Osteoblast (primary cell): ENCODE results near the gene RPL11. TPM values are rescaled to one million over a fixed set of nuclear protein-coding genes. Genes with fewer than 3 reads are reported as not detected.
A peak's percentile ranks its signal among the peaks of the same experiment; 100 is the strongest.

ENCODE experiments used
- DNase-seq: peaks from one replicate; pipeline ENCODE4 v3.0.0; 2011; ENCODE audit warnings: low spot score, mixed read lengths; ENCODE audit not compliant: insufficient read length; ENCODE audit errors: missing footprints
- H2AFZ ChIP-seq: 2 replicates; pipeline ENCODE4 v1.6.0; 2011; ENCODE audit warnings: mild to moderate bottlenecking, low read length
- H3K27ac ChIP-seq: 2 replicates; pipeline ENCODE4 v1.5.1; 2011; ENCODE audit warnings: mild to moderate bottlenecking, low read depth, low read length, moderate library complexity
- H3K27me3 ChIP-seq: 2 replicates; pipeline ENCODE4 v1.6.0; 2012; ENCODE audit warnings: mild to moderate bottlenecking, control low read depth, inconsistent platforms, low read length, moderate library complexity; ENCODE audit not compliant: insufficient read depth
- H3K36me3 ChIP-seq: 2 replicates; pipeline ENCODE4 v1.5.1; 2011; ENCODE audit warnings: mild to moderate bottlenecking, low read length, control low read depth, moderate library complexity; ENCODE audit not compliant: insufficient read depth
- H3K4me1 ChIP-seq: 2 replicates; pipeline ENCODE4 v1.5.1; 2011; ENCODE audit warnings: mild to moderate bottlenecking, low read length, control low read depth, moderate library complexity; ENCODE audit not compliant: insufficient read depth
- H3K4me2 ChIP-seq: 2 replicates; pipeline ENCODE4 v1.6.0; 2011; ENCODE audit warnings: mild to moderate bottlenecking, low read length; ENCODE audit not compliant: insufficient read depth
- H3K4me3 ChIP-seq: fragments of 200-600 bp; sonication (generic); 3 replicates; pipeline ENCODE4 v1.5.1; 2012; ENCODE audit warnings: mild to moderate bottlenecking, low read length, inconsistent platforms; ENCODE audit not compliant: insufficient read depth
- H3K79me2 ChIP-seq: 2 replicates; pipeline ENCODE4 v1.6.0; 2012; ENCODE audit warnings: mild to moderate bottlenecking, low read length, control low read depth, inconsistent platforms; ENCODE audit not compliant: insufficient read depth
- H3K9me3 ChIP-seq: 2 replicates; pipeline ENCODE4 v1.5.1; 2011; ENCODE audit warnings: low read depth, low read length, control low read depth
- H4K20me1 ChIP-seq: 2 replicates; pipeline ENCODE4 v1.6.0; 2012; ENCODE audit warnings: mild to moderate bottlenecking, low read length, control low read depth; ENCODE audit not compliant: insufficient read depth
- CTCF ChIP-seq: IDR thresholded peaks from 2 replicates; pipeline ENCODE4 v1.5.1; 2011; ENCODE audit warnings: mild to moderate bottlenecking, low read depth, low read length, moderate library complexity; ENCODE audit errors: extremely low read depth
- total RNA-seq: library from RNA; depleted of rRNA; stranded (reverse); fragments of >200 nt; gene quantifications from 2 replicates; pipeline ENCODE4 v1.2.3, GENCODE V29; 2012

Gene RPL11
- total RNA-seq, 1 donor = 693 TPM

- peak; percentile 34 for TF ChIP-seq CTCF
- H3K9me3 ChIP-seq = no peaks in the 10 kb centered on the region
- H3K4me3 ChIP-seq = no peak overlapping the region
- H2AFZ ChIP-seq = no peak overlapping the region
- peaks cover 6% of the 10 kb centered on the region for H3K36me3 ChIP-seq
- no peaks in the 10 kb centered on the region for H3K27me3 ChIP-seq
- peaks cover 76% of the 10 kb centered on the region for H3K79me2 ChIP-seq
- peaks cover 34% of the 10 kb centered on the region for H3K4me1 ChIP-seq
- H4K20me1 ChIP-seq = peaks cover 49% of the 10 kb centered on the region
- peak overlapping the region; percentile 87 for H3K4me2 ChIP-seq
- H3K27ac ChIP-seq = no peak overlapping the region
- DNase-seq = peak; percentile 94
Observed at GRCh38 chr1:23745515-23745914, 53.9 kb downstream of the RPL11 start.

Other genes starting within 250 kb of the RPL11 start
- gene ASAP3, start 207.6 kb upstream of the RPL11 start, total RNA-seq = 107 and 119 TPM in 2 replicates
- gene E2F2, start 160.6 kb upstream of the RPL11 start, total RNA-seq = under 0.01 and 0.29 TPM in 2 replicates
- gene ID3, start 132.3 kb upstream of the RPL11 start, total RNA-seq = 177 and 240 TPM in 2 replicates
- gene ELOA, start 51.7 kb downstream of the RPL11 start, total RNA-seq = 41.5 and 42.0 TPM in 2 replicates
- 29.8 and 31.1 TPM in 2 replicates for gene PITHD1, start 86.6 kb downstream of the RPL11 start, total RNA-seq
- 28.3 and 36.9 TPM in 2 replicates for gene LYPLA2, start 99.3 kb downstream of the RPL11 start, total RNA-seq
- gene GALE, start 108.9 kb downstream of the RPL11 start, total RNA-seq = 11.8 and 13.4 TPM in 2 replicates
- gene HMGCL, start 133.6 kb downstream of the RPL11 start, total RNA-seq = 36.5 and 39.8 TPM in 2 replicates
- 31.2 and 34.7 TPM in 2 replicates for gene FUCA1, start 176.5 kb downstream of the RPL11 start, total RNA-seq
- not detected in 2 replicates for gene CNR2, start 221.6 kb downstream of the RPL11 start, total RNA-seq